Daoy (cell line): ENCODE results near the gene SLC19A1. TPM values are rescaled to one million over a fixed set of nuclear protein-coding genes. Genes with fewer than 3 reads are reported as not detected.
"Not testable (repeated sequence)": the region's sequence is repeated elsewhere in the genome, so short reads cannot be mapped to it uniquely, and the experiment has no call there.

Experiments
- DNase-seq: peaks from one replicate; pipeline ENCODE4 v3.0.0-alpha.2; 2015; ENCODE audit warnings: low read depth
- total RNA-seq: library from RNA; depleted of rRNA; stranded (reverse); fragments of >200 nt; shearing (Covaris generic); gene quantifications from 2 replicates; pipeline ENCODE4 v1.2.3, GENCODE V29; 2014

Gene SLC19A1
- total RNA-seq, 1 experiment from 2014 or later, result 16.3 TPM

GRCh38 chr21:45576838-45577737 lies 34.8 kb upstream of the SLC19A1 start:
- no peak for DNase-seq

- no peak for DNase-seq
These were observed 34.0 kb upstream of the SLC19A1 start for GRCh38 chr21:45575993-45576837.

DNA sequence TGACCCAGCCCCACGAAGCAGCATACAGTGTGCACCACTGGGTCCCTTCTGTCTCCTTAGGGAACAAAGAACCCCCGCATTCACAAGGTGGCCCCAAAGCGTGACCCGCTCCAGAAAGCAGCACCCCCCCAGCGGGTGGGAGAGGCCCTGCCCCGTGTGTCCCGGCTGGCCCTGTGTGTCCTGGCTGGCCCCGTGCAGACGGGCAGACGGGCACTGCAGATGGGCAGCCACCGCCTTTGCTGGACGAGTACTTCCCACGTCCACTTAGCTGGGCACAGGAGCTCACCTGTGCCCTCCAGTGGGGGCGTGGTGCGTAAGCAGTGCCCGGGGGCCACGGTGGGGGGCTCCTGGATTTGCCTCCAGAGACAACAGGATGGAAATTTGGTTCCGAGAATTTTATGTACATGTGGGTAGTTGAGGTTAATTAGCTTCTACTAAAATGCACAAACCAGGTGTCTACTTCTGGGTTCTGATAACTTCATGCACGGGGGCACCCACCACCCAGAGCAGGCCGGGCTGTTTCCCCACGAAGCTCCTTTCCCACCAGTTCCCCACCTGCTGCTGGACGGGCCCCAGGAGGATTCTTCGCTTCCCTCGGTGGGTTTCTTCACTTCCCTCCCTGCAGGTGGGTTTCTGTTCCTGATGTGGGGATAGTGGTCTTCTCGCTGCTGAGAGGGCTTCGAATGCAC lies 33.2 kb upstream of the SLC19A1 start:
- DNase-seq, result no peak

GRCh38 chr21:45574691-45575090 lies 32.5 kb upstream of the SLC19A1 start:
- DNase-seq, result no peak

DNA sequence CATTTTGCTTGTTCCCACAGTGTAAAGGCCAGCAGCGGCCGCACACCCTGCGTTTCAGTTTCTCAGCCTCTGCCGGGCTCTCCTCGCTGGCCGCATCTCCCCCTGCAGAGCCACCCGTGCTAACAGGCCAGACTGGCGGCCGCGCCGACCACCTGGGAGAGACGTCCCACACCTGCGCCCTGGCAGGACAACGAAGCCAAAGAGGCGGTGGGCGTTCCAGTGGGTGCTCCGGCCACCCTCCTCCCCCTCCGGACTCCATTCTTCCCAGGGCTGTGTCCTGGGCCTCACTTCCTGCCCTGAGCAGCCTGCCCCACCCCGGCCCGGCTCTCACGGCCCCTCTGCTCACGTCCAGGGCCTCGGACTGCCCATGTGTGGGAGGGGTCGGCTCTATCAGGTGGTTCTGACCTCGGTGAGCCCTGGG lies 31.9 kb upstream of the SLC19A1 start:
- DNase-seq, result no peak

GRCh38 chr21:45573452-45574035 lies 31.3 kb upstream of the SLC19A1 start:
- no peak for DNase-seq

DNA sequence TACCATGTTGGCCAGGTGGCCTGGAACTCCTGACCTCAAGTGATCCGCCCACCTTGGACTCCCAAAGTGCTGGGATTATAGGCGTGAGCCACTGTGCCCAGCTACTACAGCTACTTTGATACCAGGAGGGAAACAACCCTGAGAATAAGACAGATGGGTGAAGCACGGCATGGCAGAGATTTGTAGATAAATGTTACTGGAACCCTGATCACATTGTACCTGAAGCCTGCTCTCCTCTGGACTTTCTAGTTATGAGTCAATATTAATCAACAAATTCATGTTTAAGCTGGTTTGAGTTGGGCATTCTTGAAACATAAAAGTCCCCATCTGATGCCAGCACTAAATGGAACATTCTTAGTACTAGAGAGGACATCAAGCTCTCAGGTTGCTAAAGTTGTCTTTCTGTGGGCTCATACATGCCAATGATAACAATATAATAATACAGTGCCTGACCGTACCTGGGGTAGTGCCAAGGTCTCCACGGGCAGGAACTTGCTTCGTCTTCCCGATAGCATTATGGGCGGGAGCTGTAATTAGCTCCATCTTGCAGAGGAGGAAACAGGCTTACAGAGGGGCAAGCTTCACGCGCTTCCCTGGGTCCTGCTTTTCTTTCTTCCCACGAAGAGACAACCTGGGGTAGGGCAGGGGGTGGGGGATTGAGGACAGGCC lies 30.7 kb upstream of the SLC19A1 start:
- no peak for DNase-seq

- DNase-seq, result no peak
These were observed 30.0 kb upstream of the SLC19A1 start for GRCh38 chr21:45572231-45572630.

- DNase-seq, result no peak
These were observed 29.4 kb upstream of the SLC19A1 start for GRCh38 chr21:45571641-45572040.

- no peak for DNase-seq
These were observed 28.8 kb upstream of the SLC19A1 start for GRCh38 chr21:45570826-45571601.

- no peak for DNase-seq
These were observed 27.8 kb upstream of the SLC19A1 start for GRCh38 chr21:45570071-45570470.

DNA sequence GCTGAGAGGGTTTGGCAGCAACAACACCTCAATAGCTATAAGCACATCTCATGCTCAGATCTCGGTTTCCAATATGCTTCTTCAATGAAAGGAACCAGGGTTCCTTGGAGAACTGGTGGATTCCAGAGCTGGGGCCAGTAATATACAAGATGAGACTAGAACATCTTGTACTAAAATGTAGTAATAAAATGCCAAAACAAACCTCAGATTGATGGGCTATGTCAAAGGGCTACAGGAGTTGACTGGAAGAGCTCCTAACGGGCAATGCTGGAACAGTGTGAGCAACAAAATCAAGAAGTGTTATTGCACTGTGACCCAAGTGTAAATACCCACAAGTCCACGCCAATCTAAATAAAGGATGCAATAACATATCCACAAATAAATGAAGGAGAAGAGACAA lies 26.1 kb upstream of the SLC19A1 start:
- no peak for DNase-seq

- DNase-seq, result not testable (repeated sequence)
These were observed 21.9 kb upstream of the SLC19A1 start for GRCh38 chr21:45564137-45564536.

DNA sequence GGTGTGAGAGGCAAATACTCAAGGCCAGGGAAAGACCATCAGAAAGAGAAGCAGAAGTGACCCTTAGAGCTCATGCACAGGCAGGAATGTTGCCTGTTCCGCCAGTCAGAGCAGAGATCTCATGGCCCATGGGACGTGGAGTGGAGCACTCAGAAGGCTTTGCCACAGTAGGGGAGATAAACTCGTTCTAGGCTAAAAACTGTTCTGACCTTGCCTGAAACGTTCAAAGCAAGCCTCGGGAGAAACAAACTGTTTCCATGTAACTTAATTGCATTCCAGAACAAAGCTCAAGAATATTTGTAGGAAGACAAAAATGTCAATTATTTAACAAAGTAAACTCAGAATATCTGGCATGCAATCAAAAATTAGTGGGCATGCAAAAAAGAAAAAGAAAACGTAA lies 20.7 kb upstream of the SLC19A1 start:
- DNase-seq, result no peak

- DNase-seq, result no peak
These were observed 20.2 kb upstream of the SLC19A1 start for GRCh38 chr21:45562402-45562801.

DNA sequence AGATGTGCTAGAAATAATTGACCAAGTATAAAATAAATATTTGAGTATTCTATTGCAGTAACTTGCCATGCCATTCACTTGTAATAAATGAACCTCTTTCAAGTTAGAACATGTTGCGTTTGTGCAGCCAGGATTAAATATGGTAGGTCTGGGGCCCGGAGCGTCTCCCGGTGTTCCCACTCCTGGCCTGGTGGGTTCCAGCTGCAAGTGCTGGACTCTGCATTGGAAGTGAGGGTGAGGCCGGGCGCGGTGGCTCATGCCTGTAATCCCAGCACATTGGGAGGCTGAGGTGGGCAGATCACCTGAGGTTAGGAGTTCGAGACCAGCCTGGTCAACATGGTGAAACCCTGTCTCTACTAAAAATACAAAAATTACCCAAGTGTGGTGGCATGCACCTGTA lies 19.0 kb upstream of the SLC19A1 start:
- DNase-seq, result not testable (repeated sequence)

DNA sequence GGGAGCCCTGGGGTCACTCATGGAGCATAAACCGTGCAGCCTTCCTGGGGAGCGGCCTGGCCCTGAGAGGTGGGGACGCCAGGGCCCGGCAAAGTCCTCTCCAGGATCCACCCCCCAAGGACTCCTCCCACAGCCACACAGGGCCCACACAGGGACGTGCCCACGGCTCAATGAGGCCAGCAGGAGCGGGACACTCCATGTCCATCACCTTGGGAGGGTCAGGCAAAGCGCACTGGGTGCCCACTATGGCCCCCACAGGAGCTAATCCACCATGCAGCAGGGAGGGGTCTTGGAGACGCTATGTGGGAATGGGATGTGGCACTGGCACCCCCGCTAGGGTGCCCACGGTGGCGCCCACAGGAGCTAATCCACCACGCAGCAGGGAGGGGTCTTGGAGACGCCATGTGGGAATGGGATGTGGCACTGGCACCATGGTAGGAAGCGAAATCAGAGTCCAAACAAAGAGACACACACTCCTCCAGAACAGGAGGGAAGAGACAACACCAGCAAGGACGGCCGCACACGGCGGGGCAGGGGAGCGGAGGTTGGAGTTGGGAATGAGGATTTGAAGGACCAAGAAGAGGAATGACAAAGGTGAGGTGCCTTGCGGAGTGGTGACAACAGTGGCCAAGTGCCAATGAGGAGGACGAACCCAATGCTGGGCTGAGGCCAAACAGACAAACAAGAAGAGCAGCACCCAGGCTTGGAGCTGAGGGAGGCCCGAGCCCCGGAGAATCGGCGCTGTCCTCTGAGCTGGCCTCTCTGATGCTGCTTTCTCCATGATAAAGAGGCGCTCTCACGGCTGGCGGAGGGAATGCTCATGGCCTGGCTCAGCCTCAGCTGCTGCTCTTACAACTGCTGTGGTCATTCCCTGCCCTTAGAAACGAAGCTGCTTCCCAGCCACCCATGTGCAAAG lies 18.1 kb upstream of the SLC19A1 start:
- DNase-seq, result no peak

GRCh38 chr21:45559216-45560105 lies 17.2 kb upstream of the SLC19A1 start:
- DNase-seq, result no peak
